CD4-positive, alpha-beta T cell treated with Interleukin-15 for 4 hours (primary cell): Measurements from ENCODE around the gene ALDH1B1.
"Not testable (repeated sequence)": the region's sequence is repeated elsewhere in the genome, so short reads cannot be mapped to it uniquely, and the experiment has no call there.

Experiments used
- DNase-seq: peaks from one replicate; pipeline ENCODE4 v3.0.0-alpha.2; 2020; ENCODE audit warnings: low spot score

The ALDH1B1 gene

DNA sequence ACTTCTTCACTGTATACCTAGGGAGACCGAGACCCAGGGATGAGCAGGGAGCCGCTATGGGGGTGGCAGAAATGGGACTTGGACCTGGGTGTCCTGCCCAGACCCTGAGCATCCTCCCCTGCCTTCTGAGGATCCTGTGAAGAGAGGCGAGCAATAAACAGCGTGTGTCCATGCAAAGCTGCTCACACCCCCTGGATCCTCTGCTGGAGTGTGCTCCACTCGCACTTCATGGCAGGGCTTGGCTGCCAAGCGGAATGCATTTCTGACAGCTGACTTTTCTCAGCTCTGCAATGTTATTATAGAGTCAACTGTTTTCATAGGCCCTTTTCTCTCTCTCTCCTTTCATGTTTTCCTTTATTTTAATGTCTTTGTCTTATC lies 31.0 kb upstream of the ALDH1B1 start:
- no peak for DNase-seq

DNA sequence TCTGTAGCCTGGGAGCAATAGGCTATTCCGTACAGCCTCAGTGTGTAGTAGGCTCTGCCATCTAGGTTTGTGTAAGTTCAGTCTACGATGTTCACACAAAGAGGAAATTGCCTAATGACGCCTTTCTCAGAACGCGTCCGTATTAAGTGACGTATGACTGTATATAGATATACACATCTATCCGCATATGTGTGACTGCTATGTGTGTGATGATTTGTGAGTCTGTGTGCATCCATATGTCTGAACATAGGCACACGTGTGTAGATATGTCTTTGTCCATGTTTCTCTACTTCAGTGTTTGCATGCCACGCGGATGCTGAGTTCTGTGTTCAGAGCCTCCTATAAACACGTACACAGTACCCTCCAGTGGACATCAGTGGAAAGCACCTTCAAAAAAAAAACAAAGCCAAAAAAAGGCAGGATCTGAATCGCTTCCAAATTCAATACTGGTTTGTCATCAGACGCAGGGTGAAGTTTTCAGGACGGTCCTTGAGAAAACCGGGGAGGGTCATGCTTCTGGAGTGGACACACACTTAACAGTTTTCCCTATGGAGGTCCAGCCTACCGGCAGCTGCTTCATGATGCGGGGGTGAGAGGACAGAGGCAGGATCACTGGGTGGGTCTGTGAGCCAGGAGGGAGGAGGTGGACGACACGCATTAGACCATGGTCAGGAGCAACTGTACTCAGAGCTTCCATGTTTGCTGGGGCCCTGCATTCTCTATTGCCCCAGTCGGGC lies 29.5 kb upstream of the ALDH1B1 start:
- peak; percentile 3 for DNase-seq

DNA sequence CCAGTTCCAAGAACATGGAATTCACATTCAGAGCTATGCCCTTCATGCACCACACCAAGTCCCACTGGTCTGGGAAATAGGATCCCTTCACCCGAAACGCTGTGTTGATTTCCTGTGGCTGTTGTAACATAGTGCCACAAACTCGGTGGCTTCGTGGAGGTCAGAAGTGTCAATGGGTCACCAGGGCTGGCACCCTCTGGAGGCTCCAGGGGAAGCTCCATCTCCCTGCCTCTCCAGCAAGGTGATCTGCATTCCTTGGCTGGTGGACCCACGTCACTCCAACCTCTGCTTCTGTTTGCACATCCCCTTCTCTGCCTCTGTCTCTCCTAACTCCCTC lies 28.9 kb upstream of the ALDH1B1 start:
- no peak for DNase-seq

DNA sequence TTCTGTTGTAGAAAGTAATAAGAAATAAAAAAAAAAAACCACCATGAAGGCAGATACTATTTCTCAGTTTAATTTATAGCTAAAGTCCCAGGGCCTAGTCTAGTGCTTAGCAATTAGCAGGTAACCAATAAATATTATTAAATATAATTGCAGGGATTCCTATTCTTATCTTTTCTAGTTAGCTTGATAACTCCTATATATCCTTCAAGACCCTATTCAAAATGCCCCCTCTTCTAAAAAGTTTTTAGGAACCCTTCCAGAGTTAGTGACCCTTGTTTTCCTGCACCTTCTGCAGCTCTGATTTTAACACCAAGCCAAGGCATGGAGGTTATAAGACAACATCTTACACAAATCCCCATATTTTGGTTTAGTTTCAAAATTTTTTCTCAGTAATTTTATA lies 24.6 kb upstream of the ALDH1B1 start:
- DNase-seq: no peak

DNA sequence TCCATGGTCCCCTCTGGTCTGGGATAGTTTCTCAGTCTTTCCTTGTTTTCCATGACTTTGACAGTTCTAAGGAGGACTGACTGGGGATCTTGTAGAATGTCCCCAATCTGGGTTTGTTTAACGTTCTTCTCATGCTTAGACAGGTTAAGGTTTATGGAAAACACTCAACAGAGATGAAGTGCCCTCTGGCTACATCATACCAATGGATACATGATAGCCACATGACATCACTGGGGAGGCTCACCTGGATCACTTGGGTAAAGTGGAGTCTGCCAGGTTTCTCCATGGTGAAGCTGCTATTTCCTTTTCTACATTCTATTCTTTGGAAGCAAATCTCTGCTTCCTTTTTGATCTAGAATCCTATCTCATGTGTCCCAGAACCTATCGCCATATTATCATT lies 23.8 kb upstream of the ALDH1B1 start:
- DNase-seq: no peak

DNA sequence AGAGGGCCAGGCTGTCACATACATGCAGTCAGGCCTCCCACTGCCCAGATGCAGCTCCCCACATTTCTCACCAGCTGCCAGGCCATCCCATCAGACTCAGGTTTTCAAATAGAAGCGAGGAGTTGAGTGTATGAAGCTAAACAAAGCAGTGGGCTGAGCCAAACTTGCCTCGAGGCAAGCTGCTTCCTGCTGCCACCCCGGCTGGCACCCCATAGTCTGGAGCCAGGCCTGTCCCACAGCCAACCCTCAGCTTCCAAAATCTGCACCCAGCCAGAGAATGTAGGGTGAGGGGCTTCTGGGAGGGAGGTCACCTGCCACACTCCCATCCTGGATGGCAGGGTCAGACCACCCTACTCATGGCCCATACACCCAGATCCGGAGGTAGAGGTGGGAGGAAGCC lies 22.3 kb upstream of the ALDH1B1 start:
- DNase-seq: no peak

DNA sequence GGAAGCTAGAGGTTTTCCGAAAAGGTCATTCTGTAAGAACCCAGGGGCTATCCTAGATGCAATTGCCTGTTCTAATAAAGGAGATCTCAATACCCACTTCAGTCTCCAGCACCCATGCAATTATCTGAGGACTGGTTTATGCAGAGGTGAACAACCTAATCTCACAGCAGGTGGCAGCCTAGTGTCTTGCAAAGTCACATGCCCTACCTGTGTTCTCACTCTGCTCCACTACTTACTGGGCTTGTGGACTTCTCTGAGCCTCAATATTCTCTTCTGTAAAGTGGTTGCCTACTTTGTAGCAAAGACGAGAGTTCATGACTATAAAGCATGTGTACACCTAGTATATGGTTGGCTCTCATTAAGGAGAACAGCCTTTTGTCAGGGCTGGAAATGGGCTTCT lies 21.0 kb upstream of the ALDH1B1 start:
- DNase-seq: peak; percentile 19

DNA sequence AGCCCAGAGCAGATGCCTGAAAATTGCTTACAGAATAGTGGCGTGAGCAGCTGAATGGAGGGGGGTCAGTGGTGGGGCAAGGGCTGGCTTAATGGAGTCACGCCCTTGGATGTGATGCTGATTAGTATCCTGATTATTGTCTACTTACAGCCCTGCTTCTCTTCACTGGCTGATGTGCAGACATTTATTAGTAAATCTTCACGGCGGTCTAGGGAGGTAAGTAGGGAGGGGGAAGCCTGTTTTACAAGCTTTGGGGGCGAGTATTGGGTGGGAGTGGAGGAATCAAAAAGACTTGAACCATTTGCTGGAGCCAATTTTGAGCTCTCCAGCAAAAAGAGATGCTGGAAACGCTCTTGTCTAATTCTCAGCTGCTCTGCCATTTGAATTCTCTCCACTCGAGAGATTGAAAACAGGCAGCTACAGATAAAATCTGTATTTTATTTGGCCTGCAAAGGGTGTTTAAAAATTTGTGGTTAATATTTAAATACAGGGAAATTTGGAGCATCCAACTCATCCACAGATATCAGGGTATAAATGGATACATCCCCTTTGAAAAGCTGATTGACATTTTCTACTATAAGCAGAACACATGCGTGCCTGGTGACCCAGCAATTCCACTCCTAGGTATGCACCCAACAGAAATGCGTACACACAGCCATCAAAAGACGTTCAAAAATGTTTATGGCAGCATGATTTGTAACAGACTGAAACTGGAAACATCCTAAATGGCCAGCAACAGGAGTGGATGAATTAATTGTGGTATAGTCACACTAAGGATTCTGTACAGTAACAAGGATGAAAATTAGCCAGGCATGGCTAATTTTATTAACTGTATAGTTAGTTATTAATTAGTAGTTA lies 19.5 kb upstream of the ALDH1B1 start:
- DNase-seq: no peak

DNA sequence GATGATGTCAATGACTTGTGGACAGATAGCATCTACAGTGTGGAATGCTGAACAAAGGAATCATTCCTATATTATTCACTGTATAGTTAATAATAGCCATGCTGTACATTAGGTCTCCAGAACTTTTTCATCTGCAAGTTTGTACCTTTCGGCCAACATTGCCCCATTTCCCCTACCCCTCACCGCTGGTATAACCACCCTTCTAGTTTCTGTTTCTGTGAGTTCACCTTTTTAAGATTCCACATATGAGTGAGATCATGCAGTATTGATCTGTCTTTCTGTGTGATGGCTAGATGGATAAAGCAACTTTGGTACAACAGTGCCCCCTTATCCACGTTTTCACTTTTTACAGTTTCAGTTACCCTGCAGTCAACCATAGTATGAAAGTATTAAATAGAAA lies 18.8 kb upstream of the ALDH1B1 start:
- DNase-seq: no peak

DNA sequence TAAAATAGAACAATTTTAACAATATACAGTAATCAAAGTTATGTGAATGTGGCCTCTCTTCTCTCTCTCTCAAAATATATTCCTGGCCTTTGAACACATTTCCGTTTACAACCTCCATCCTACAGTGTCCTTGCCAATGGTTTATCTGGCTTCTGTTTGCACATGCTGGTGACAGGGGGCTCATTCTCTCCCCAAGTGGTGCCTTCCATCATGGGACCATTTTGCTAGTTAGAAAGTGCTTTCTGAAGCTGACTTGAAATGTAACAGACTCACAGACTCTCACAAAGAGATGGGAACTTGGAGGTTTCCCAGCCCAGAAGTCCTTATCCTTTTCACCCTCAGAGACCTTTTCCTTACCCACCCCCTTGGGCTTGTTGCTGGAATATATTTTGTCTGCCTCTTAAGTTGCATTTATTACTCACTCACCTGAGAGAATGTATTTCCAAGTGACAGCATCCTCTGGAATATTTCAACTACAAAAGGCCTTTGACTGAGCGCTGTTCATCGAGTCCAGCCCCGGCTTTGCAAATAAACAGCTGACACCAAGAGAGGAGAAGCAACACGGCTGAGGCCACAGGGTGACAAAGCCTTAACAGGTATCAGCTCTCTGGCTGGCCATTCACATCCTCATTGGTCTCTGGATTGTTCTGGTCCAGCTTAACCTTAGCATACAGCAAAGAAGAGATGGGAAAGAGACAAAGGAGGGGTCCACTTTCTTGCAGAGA lies 17.5 kb upstream of the ALDH1B1 start:
- no peak for DNase-seq

DNA sequence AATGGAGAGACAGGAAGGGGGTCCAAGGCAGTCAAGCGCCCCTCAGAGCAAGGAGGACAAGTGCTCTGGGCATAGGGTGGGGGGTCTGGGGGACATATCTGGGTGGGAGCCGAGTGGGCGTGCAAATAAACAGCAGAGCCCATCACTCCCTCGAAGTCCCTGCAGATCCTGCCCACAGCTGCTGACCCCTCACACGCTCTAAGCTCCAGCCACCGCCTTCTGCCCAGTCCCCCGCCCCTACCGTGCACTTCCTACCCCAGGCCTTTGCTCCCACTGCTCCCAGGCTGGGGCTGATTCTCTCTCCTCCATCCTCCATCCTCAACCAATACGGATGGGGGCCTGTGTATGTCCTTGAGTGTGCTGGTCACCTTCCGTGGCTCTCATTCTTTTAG lies 16.9 kb upstream of the ALDH1B1 start:
- DNase-seq: no peak

DNA sequence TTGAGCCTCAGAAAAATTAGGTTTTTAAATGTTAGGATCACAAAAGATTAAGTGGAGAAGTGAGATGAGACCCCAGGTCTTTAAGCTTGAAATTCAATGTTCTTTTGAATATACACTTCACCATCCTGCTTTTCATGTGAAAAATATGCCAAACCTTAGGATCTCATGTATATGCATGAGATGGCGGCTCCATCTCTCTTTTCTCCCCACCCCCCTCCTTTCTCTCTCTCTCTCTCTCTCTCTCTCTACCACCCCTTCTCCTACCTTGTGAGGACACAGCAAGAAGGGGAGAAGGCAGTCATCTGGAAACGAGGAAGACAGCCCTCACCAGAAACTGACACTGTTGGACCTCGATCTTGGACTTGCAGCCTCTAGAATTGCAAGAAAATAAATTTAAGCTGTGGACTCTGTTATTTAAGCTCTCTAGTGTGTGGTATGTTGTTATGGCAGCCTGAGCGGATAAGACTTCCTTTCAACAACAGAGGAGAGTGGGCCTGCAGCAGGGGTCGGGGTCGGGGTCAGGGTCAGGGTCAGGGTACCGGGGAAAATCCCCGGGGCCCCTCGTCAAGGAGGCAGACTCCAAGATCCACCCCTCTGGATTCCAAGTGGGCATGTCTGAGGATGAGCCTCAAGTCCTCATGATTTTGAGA lies 16.4 kb upstream of the ALDH1B1 start:
- DNase-seq: no peak

DNA sequence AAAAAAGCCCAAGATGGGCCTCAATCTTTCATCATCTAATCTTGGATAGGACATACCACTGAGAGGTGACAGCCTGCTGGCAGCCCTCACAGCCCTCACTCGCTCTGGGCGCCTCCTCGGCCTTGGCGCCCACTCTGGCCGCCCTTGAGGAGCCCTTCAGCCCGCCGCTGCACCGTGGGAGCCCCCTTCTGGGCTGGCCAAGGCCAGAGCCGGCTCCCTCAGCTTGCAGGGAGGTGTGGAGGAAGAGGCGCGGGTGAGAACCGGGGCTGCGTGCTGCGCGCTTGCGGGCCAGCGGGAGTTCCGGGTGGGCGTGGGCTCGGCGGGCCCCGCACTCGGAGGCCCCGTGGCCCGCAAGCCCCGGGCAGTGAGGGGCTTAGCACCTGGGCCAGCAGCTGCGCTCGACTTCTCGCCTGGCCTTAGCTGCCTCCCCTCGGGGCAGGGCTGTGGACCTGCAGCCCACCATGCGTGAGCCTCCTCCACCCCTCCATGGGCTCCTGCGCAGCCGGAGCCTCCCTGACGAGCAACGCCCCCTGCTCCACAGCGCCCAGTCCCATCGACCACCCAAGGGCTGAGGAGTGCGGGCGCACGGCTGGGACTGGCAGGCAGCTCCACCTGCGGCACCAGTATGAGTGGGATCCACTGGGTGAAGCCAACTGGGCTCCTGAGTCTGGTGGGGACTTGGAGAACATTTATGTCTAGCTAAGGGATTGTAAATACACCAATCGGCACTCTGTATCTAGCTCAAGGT lies 15.0 kb upstream of the ALDH1B1 start:
- not testable (repeated sequence) for DNase-seq

DNA sequence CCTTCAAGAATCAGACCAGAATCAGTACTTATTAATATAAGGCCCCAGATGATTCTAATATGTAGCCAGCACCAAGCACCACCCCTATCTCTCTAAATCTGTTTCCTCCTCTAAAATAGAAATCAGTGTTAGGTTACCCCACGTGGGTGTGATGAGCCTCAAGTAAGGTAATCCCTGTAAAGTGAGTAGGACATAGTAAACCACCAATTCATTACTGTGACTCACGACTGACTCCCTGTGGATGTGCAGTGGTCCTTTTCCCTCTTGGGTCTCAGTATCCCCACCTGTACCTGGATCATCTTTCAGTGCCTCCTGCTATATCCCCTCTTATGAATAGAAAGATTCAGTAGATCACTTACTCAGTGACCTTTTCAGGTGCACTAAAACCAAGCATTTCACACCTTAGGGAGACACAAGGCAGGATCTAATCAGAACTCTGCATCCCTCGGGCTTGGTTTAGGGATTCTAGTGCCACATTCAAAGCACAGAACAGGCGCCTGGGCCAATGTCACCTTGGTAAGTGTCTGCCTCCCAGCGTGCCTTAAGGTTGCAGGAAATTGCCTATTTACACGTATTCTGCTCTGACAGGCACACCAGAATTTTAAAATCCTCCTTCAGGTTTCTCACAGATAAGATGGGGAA lies 12.2 kb upstream of the ALDH1B1 start:
- DNase-seq: no peak

DNA sequence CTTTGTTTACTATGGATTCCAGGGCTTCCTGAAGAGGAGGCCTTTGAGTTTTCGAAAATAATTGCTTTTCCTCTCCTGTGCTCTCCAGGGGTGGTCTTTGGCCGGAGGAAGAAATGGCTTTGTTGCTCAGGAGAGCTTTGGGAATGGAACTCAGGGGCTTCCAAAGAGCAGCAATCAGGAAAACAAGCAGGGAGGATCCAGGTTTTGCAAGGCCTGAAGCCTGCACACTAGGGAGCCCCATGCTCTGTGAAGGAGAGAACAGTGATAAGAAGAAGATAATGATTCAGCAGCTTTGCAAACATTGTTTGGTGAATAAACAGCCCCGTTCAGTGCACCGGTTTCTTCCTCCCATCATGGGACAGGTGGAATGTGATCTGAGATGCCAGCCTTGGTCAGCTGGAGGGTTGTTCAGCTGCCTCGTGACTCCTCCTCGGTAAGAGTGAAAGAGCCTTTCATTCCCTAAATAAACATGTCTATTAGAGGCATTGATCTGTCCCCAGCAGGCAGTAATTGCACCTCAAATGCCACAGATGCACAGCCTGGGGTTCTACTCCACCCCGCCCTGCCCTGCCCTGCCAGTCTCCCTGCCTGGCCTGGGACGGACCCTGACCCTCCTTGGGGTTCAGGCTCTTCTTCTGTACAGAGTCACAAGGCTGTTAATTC lies 11.5 kb upstream of the ALDH1B1 start:
- no peak for DNase-seq

DNA sequence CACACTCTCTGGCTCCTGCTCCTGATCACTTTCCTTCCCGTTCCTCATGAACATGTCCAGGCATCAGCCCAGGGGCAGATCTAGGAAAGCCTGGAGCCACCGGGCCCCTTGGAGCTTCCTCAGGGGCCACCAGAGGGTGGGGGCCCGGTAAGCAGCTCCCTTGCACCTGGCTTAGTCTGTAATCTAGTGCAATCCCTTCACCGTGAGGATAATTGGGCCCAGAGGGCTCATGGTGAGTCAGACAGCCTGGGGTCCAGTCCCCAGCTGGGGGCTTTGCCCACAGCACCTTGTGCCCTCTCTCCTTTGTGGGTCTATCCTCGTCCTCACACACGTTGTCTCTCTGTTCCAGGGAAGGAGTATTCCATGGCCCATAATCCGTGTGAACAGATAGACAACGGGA lies 10.4 kb upstream of the ALDH1B1 start:
- DNase-seq: no peak

DNA sequence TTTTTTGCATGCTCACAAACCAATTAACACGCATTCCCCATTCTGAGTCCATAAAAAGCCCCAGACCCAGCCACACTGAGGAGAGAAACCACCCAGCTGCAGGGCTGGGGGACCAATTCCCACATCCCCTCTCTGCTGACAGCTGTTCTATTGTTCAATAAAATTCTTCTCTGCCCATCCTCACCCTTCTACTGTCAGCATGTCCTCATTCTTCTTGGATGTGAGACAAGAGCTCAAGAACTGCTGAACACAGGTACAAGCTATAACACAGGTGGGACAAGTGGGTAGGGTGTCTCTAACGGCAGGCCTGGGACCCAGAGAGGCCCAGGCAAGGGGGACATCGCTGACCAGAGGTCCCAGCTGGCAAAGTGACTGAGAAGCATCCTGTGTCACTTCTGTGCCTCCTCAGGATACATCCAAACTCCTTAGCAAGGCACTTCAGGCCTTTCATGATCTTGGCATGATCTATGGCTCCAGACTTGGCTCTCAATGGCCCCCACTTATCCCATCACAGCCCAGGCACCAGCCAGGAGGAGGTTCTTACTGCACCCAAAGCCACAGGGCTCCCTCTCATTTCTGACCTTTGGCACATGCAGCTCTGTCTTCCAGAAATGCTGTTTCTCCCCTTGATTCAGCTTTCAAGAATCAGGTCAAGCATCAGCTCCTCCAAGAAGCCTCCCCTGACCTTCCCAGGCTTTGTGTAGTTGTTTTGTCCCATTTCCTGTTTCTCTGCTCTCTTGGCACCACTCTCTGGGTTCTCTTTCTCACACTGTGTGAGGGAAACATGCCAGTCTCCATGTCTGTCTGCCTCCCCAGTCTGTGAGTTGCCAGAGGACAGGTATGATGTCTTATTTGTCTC lies 7.3 kb upstream of the ALDH1B1 start:
- no peak for DNase-seq

DNA sequence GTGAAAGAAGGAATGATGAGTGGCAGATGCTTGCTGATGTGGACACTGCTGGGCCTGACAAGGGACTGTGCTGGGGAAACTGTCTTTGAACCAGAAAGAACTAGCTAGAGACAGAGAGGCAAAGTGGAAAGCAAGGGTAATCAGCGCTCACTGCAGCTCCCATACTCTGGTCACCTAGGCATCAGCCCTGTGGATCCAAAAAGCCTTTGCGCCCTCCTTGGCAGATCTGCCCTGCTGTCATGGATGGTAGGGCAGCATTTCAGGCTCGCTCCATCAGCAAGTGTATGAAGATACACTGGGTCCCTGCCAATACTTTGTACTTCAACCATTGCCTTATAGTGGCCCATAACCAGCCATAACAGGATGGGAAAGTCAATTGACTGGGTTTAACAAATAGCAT lies 6.6 kb upstream of the ALDH1B1 start:
- no peak for DNase-seq

DNA sequence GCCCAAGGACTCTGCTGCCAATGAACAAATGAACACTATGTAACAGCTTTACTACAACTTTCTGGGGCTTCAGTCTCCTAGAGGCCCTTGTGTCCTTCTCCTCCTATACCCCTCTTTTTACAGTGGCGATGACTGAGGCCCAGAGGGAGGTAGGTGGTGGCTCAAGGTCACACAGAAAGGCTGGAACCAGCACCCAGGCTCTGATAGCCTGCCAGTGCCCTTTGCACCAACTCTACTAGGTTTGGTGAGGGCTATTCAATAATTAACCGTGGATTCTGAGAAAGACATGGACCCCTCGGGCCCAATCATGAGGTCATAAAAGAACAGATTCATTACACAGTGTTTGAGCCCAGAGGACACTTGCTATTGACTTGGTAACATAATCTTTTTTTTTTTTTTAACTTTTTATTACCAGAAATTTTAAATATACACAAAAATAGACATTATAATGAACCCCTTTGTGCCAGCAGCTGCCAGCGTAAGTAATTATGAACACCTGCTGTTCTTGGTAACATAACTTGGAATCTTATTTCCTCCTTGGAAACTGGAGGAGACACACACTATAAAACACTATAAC lies 6.1 kb upstream of the ALDH1B1 start:
- DNase-seq: no peak
